Measurements from ENCODE around the gene MAIP1. TPM values are rescaled to one million over a fixed set of nuclear protein-coding genes. Genes with fewer than 3 reads are reported as not detected.

Gene MAIP1
- total and polyA plus RNA-seq, 2 experiments from 2014 or later, result 15.5 to 18.7 TPM

GRCh38 chr2:199916980-199917379 is 38.4 kb upstream of the MAIP1 start:
- no peak for TF ChIP-seq EZH2phosphoT487 (IDR thresholded peaks at IDR 0.05; ENCODE audit: insufficient read depth, low read depth)
- no peak for TF ChIP-seq EZH2 (IDR thresholded peaks at IDR 0.05; ENCODE audit: insufficient read depth, poor library complexity, severe bottlenecking)
- no peaks in the 10 kb centered on the region for H3K9me2 ChIP-seq (ENCODE audit: insufficient read depth)
- no peak overlapping the region for H2AFZ ChIP-seq
- H3K9ac ChIP-seq, result no peak overlapping the region
- H3K27ac ChIP-seq, result no peak overlapping the region
- peaks cover 16% of the 10 kb centered on the region; the same call in 1 of the 2 replicates for H3K36me3 ChIP-seq (ENCODE audit: low read depth)
- WGBS, 2 experiments (ENCODE audit: low coverage in 1 of 2, low lambda C conversion rate in 2 of 2, missing lambda C conversion rate in 2 of 2), result 92 to 100% methylated on average over 4 of the region's 4 CpGs
- H3F3A ChIP-seq (ENCODE audit: insufficient read depth), result no peaks in the 10 kb centered on the region
- H3K4me2 ChIP-seq (ENCODE audit: unreplicated experiment), result no peak overlapping the region
- in situ Hi-C loops (cut with MboI), result no loop called here
- no peak overlapping the region for H3K4me3 ChIP-seq
- H3K4me1 ChIP-seq (ENCODE audit: insufficient read depth), result peaks cover 22% of the 10 kb centered on the region; the same call in 1 of the 2 replicates
- no peaks in the 10 kb centered on the region for H3K9me3 ChIP-seq (ENCODE audit: low read depth)
- H3K27me3 ChIP-seq (replicated peaks; ENCODE audit: insufficient read depth), result no peaks in the 10 kb centered on the region
- H3K79me2 ChIP-seq (ENCODE audit: insufficient read depth), result peaks cover 93% of the 10 kb centered on the region
- DNase-seq, result no peak
- no peaks in the 10 kb centered on the region for H4K20me1 ChIP-seq (ENCODE audit: insufficient read depth)

DNA sequence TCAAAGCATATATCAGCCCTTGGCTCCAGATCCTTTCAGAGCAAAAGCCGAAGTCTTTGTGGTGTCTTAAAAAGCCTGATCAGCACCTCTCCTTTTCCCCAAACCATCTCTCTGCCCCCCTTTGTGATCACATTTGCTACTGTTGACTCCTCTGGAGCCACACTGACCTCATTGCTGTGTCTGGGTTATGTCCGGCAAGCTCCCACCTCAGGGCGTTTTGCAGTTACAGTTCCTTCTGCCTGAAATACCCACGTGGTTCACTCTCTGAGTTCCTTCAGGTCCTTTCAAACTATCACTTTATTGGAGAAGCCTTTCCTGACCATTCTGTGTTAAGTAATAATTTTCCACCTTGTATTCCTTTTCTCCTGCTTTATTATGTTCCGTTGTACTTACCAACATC is 32.5 kb upstream of the MAIP1 start:
- H3K4me3 ChIP-seq, result no peak overlapping the region
- peaks cover 96% of the 10 kb centered on the region for H3K79me2 ChIP-seq (ENCODE audit: insufficient read depth)
- H3K36me3 ChIP-seq (ENCODE audit: low read depth), result peaks cover 19% of the 10 kb centered on the region; the same call in 1 of the 2 replicates
- no peak for TF ChIP-seq EZH2phosphoT487 (IDR thresholded peaks at IDR 0.05; ENCODE audit: insufficient read depth, low read depth)
- no peak for TF ChIP-seq EZH2 (IDR thresholded peaks at IDR 0.05; ENCODE audit: insufficient read depth, poor library complexity, severe bottlenecking)
- no peak overlapping the region for H3K4me2 ChIP-seq (ENCODE audit: unreplicated experiment)
- 72 to 73% methylated on average over 5 of the region's 5 CpGs for WGBS, 2 experiments (ENCODE audit: low coverage in 1 of 2, low lambda C conversion rate in 2 of 2, missing lambda C conversion rate in 2 of 2)
- no peaks in the 10 kb centered on the region for H3K9me3 ChIP-seq (ENCODE audit: low read depth)
- in situ Hi-C loops (cut with MboI), result no loop called here
- H2AFZ ChIP-seq, result no peak overlapping the region
- H3F3A ChIP-seq (ENCODE audit: insufficient read depth), result peaks cover 7% of the 10 kb centered on the region; the same call in 1 of the 2 replicates
- DNase-seq, result no peak
- H3K27me3 ChIP-seq (replicated peaks; ENCODE audit: insufficient read depth), result no peaks in the 10 kb centered on the region
- H3K9me2 ChIP-seq (ENCODE audit: insufficient read depth), result no peaks in the 10 kb centered on the region
- 0 out of 2 replicates have a peak, but pooled peaks cover 5% of the 10 kb centered on the region for H4K20me1 ChIP-seq (ENCODE audit: insufficient read depth)
- H3K27ac ChIP-seq, result no peak overlapping the region
- no peak overlapping the region for H3K9ac ChIP-seq
- peaks cover 13% of the 10 kb centered on the region for H3K4me1 ChIP-seq (ENCODE audit: insufficient read depth)

- WGBS, 2 experiments (ENCODE audit: low coverage in 1 of 2, low lambda C conversion rate in 2 of 2, missing lambda C conversion rate in 2 of 2), result 58 to 74% methylated on average over 2 of the region's 2 CpGs
- no peak for DNase-seq
- Histone ChIP-seq H3K27ac (no peak overlapping the region), H3K4me3 (no peak overlapping the region), H4K20me1 (ENCODE audit: insufficient read depth) (0 out of 2 replicates have a peak, but pooled peaks cover 5% of the 10 kb centered on the region), H3K4me2 (ENCODE audit: unreplicated experiment) (no peak overlapping the region), H3K27me3 (replicated peaks; ENCODE audit: insufficient read depth) (no peaks in the 10 kb centered on the region), H3K9ac (no peak overlapping the region), H2AFZ (no peak overlapping the region), H3K4me1 (ENCODE audit: insufficient read depth) (peaks cover 13% of the 10 kb centered on the region), H3K9me3 (ENCODE audit: low read depth) (no peaks in the 10 kb centered on the region), H3K36me3 (ENCODE audit: low read depth) (peaks cover 21% of the 10 kb centered on the region; the same call in 1 of the 2 replicates), H3K79me2 (ENCODE audit: insufficient read depth) (peaks cover 94% of the 10 kb centered on the region), H3F3A (ENCODE audit: insufficient read depth) (peaks cover 7% of the 10 kb centered on the region; the same call in 1 of the 2 replicates), H3K9me2 (ENCODE audit: insufficient read depth) (no peaks in the 10 kb centered on the region)
- TF ChIP-seq EZH2phosphoT487 (IDR thresholded peaks at IDR 0.05; ENCODE audit: insufficient read depth, low read depth), result no peak
- TF ChIP-seq EZH2 (IDR thresholded peaks at IDR 0.05; ENCODE audit: insufficient read depth, poor library complexity, severe bottlenecking), result no peak
- in situ Hi-C loops (cut with MboI), result no loop called here
Measured at GRCh38 chr2:199923924-199924323, 31.5 kb upstream of the MAIP1 start.

DNA sequence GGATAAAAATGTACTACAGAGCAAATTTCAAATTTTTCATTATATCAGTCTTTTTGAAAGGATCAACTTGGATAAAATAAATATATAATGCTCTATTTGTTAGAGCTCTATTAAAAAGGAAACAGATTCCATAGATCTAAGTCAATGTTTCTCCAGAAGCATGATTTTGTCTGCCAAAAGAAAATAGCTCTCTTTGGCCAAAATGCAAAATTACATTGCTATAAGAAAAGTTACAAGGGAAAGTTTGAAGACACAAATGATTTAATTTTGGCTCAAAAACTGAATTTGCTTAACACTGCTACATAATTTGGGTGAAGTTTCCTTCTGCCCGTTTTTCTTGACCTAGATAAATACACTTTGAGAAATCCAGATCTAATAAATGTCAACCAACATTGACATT is 28.6 kb upstream of the MAIP1 start:
- H2AFZ ChIP-seq, result no peak overlapping the region
- no peaks in the 10 kb centered on the region for H3K9me2 ChIP-seq (ENCODE audit: insufficient read depth)
- DNase-seq, result no peak
- WGBS, 2 experiments (ENCODE audit: low coverage in 1 of 2, low lambda C conversion rate in 2 of 2, missing lambda C conversion rate in 2 of 2), result 15 to 43% methylated on average over 1 of the region's 1 CpG
- TF ChIP-seq EZH2phosphoT487 (IDR thresholded peaks at IDR 0.05; ENCODE audit: insufficient read depth, low read depth) (no peak), EZH2 (IDR thresholded peaks at IDR 0.05; ENCODE audit: insufficient read depth, poor library complexity, severe bottlenecking) (no peak)
- peaks cover 33% of the 10 kb centered on the region for H3K36me3 ChIP-seq (ENCODE audit: low read depth)
- peaks cover 13% of the 10 kb centered on the region for H3K4me1 ChIP-seq (ENCODE audit: insufficient read depth)
- H3K9ac ChIP-seq, result no peak overlapping the region
- H3K4me2 ChIP-seq (ENCODE audit: unreplicated experiment), result no peak overlapping the region
- H3K27ac ChIP-seq, result no peak overlapping the region
- H3K9me3 ChIP-seq (ENCODE audit: low read depth), result no peaks in the 10 kb centered on the region
- peaks cover 12% of the 10 kb centered on the region; the same call in 1 of the 2 replicates for H3F3A ChIP-seq (ENCODE audit: insufficient read depth)
- no peaks in the 10 kb centered on the region for H3K27me3 ChIP-seq (replicated peaks; ENCODE audit: insufficient read depth)
- H4K20me1 ChIP-seq (ENCODE audit: insufficient read depth), result 0 out of 2 replicates have a peak, but pooled peaks cover 5% of the 10 kb centered on the region
- no peak overlapping the region for H3K4me3 ChIP-seq
- in situ Hi-C loops (cut with MboI), result no loop called here
- peaks cover 68% of the 10 kb centered on the region for H3K79me2 ChIP-seq (ENCODE audit: insufficient read depth)

All from GM23248 (cell line).